Activated naive CD4-positive, alpha-beta T cell treated with anti-CD3 and anti-CD28 coated beads, Interleukin-2, amount 10 ng/mL, durations not matched to agents 7 days and 5 days (primary cell): ENCODE measurements around the gene AHCYL1.
"Not testable (repeated sequence)": the region's sequence is repeated elsewhere in the genome, so short reads cannot be mapped to it uniquely, and the experiment has no call there.

Source experiments
- CTCF ChIA-PET: fragments of 350-600 bp; sonication (Branson Sonifier 250); formaldehyde crosslinking; loops from one replicate; lab custom pipeline; 2021; ENCODE audit warnings: antibody characterized with exemption; lab: Charles Lee
- DNase-seq: peaks from one replicate; pipeline ENCODE4 v3.0.0-alpha.2; 2020
- H3K27ac Mint-ChIP-seq: one replicate; pipeline ENCODE4 v1.8.0; 2021; ENCODE audit warnings: mild to moderate bottlenecking, moderate library complexity, mixed read lengths
- H3K27me3 Mint-ChIP-seq: one replicate; pipeline ENCODE4 v1.8.0; 2021; ENCODE audit warnings: mild to moderate bottlenecking, mixed read lengths
- H3K36me3 Mint-ChIP-seq: one replicate; pipeline ENCODE4 v1.8.0; 2021; ENCODE audit warnings: mixed read lengths
- H3K4me1 Mint-ChIP-seq: one replicate; pipeline ENCODE4 v1.8.0; 2021; ENCODE audit warnings: mixed read lengths
- H3K4me3 Mint-ChIP-seq: one replicate; pipeline ENCODE4 v1.8.0; 2021; ENCODE audit warnings: mild to moderate bottlenecking, moderate library complexity, mixed read lengths
- H3K9me3 Mint-ChIP-seq: one replicate; pipeline ENCODE4 v1.8.0; 2021; ENCODE audit warnings: mixed read lengths

AHCYL1 gene

GRCh38 chr1:110012100-110012780, 27.7 kb downstream of the AHCYL1 start:
- DNase-seq: no peak
- H3K4me3 Mint-ChIP-seq: no peak overlapping the region
- H3K36me3 Mint-ChIP-seq: peaks cover 39% of the 10 kb centered on the region
- CTCF ChIA-PET: interaction anchor here (1.3 to 5.2 kb wide), 10 partner anchors 10 to 372 kb away, joined by 3 to 56 read pairs (median 6); partner anchors contain the start of gene AHCYL1
- H3K9me3 Mint-ChIP-seq: no peaks in the 10 kb centered on the region
- peak overlapping the region; percentile 43 for H3K27ac Mint-ChIP-seq
- peaks cover 3% of the 10 kb centered on the region for H3K4me1 Mint-ChIP-seq
- no peaks in the 10 kb centered on the region for H3K27me3 Mint-ChIP-seq

GRCh38 chr1:110017792-110018191, 33.2 kb downstream of the AHCYL1 start:
- CTCF ChIA-PET: interaction anchor here (2.3 kb wide), 1 partner anchor 12 kb away, joined by 7 read pairs; no protein-coding TSS in a partner anchor
- DNase-seq: no peak
- no peak overlapping the region for H3K27ac Mint-ChIP-seq
- no peaks in the 10 kb centered on the region for H3K27me3 Mint-ChIP-seq
- H3K4me3 Mint-ChIP-seq: no peak overlapping the region
- H3K4me1 Mint-ChIP-seq: no peaks in the 10 kb centered on the region
- H3K9me3 Mint-ChIP-seq: no peaks in the 10 kb centered on the region
- H3K36me3 Mint-ChIP-seq: peaks cover 61% of the 10 kb centered on the region

GRCh38 chr1:110018396-110018795, 33.8 kb downstream of the AHCYL1 start:
- Mint-ChIP-seq H3K4me1 (no peaks in the 10 kb centered on the region), H3K27me3 (no peaks in the 10 kb centered on the region), H3K9me3 (no peaks in the 10 kb centered on the region), H3K36me3 (peaks cover 59% of the 10 kb centered on the region), H3K4me3 (no peak overlapping the region), H3K27ac (no peak overlapping the region)
- no peak for DNase-seq
- CTCF ChIA-PET: interaction anchor here (1.2 to 2.6 kb wide), 3 partner anchors 12 to 72 kb away, joined by 3 to 19 read pairs (median 8); partner anchors contain the start of gene AHCYL1

GRCh38 chr1:110019770-110020169, 35.2 kb downstream of the AHCYL1 start:
- peaks cover 56% of the 10 kb centered on the region for H3K36me3 Mint-ChIP-seq
- DNase-seq: no peak

GRCh38 chr1:110021285-110021684, 36.7 kb downstream of the AHCYL1 start:
- no peaks in the 10 kb centered on the region for H3K27me3 Mint-ChIP-seq
- H3K36me3 Mint-ChIP-seq: peaks cover 46% of the 10 kb centered on the region
- no peak overlapping the region for H3K4me3 Mint-ChIP-seq
- DNase-seq: no peak
- no peaks in the 10 kb centered on the region for H3K4me1 Mint-ChIP-seq
- CTCF ChIA-PET: interaction anchor here (2.6 kb wide), 1 partner anchor 9 kb away, joined by 19 read pairs; no protein-coding TSS in a partner anchor
- no peaks in the 10 kb centered on the region for H3K9me3 Mint-ChIP-seq
- H3K27ac Mint-ChIP-seq: no peak overlapping the region

More at GRCh38 chr1:110019770-110020169, 35.2 kb downstream of the AHCYL1 start:
- Mint-ChIP-seq H3K4me1 (no peaks in the 10 kb centered on the region), H3K4me3 (no peak overlapping the region), H3K9me3 (no peaks in the 10 kb centered on the region), H3K27ac (no peak overlapping the region), H3K27me3 (no peaks in the 10 kb centered on the region)
- CTCF ChIA-PET: interaction anchor here (0.8 to 2.6 kb wide), 6 partner anchors 9 to 380 kb away, joined by 3 to 19 read pairs (median 4); partner anchors contain the start of gene AHCYL1

- H3K27ac Mint-ChIP-seq: no peak overlapping the region
- no peak overlapping the region for H3K4me3 Mint-ChIP-seq
- H3K27me3 Mint-ChIP-seq: no peaks in the 10 kb centered on the region
- H3K4me1 Mint-ChIP-seq: peaks cover 2% of the 10 kb centered on the region
- CTCF ChIA-PET: no interaction called here
- H3K9me3 Mint-ChIP-seq: no peaks in the 10 kb centered on the region
- H3K36me3 Mint-ChIP-seq: peaks cover 22% of the 10 kb centered on the region
- DNase-seq: no peak
Observed at GRCh38 chr1:110024613-110025012, 40.0 kb downstream of the AHCYL1 start.

GRCh38 chr1:110030687-110031086, 46.1 kb downstream of the AHCYL1 start:
- peak overlapping the region; percentile 89 for H3K27ac Mint-ChIP-seq
- H3K36me3 Mint-ChIP-seq, DNase-seq, H3K9me3 Mint-ChIP-seq, H3K27me3 Mint-ChIP-seq: not testable (repeated sequence)
- H3K4me3 Mint-ChIP-seq: peak overlapping the region; percentile 73
- CTCF ChIA-PET: interaction anchor here (0.9 to 3.0 kb wide), 12 partner anchors 11 to 74 kb away, joined by 3 to 19 read pairs (median 8); partner anchors contain the start of gene AHCYL1
- peaks cover 51% of the 10 kb centered on the region for H3K4me1 Mint-ChIP-seq

GRCh38 chr1:110032327-110032726, 47.8 kb downstream of the AHCYL1 start:
- H3K4me1 Mint-ChIP-seq: peaks cover 65% of the 10 kb centered on the region
- no peak overlapping the region for H3K4me3 Mint-ChIP-seq
- DNase-seq: no peak
- peak overlapping the region; percentile 6 for H3K27ac Mint-ChIP-seq
- CTCF ChIA-PET: interaction anchor here (0.7 to 1.6 kb wide), 4 partner anchors 21 to 74 kb away, joined by 3 to 9 read pairs (median 5); partner anchors contain the start of gene AHCYL1
- H3K9me3 Mint-ChIP-seq: no peaks in the 10 kb centered on the region
- peaks cover 12% of the 10 kb centered on the region for H3K36me3 Mint-ChIP-seq
- H3K27me3 Mint-ChIP-seq: no peaks in the 10 kb centered on the region

- Mint-ChIP-seq H3K9me3 (no peaks in the 10 kb centered on the region), H3K27ac (peak overlapping the region; percentile 89), H3K36me3 (peaks cover 17% of the 10 kb centered on the region), H3K4me3 (no peak overlapping the region), H3K27me3 (no peaks in the 10 kb centered on the region), H3K4me1 (peaks cover 65% of the 10 kb centered on the region)
- no peak for DNase-seq
- CTCF ChIA-PET: no interaction called here
Observed at GRCh38 chr1:110033421-110033820, 48.9 kb downstream of the AHCYL1 start.

- H3K4me1 Mint-ChIP-seq: peaks cover 65% of the 10 kb centered on the region
- H3K36me3 Mint-ChIP-seq: peaks cover 22% of the 10 kb centered on the region
- H3K27ac Mint-ChIP-seq: peak overlapping the region; percentile 89
- no peak for DNase-seq
- no peaks in the 10 kb centered on the region for H3K27me3 Mint-ChIP-seq
- no peaks in the 10 kb centered on the region for H3K9me3 Mint-ChIP-seq
- peak overlapping the region; percentile 92 for H3K4me3 Mint-ChIP-seq
- CTCF ChIA-PET: interaction anchor here (1.0 to 2.2 kb wide), 5 partner anchors 18 to 50 kb away, joined by 4 to 7 read pairs (median 6); partner anchors contain the start of gene AHCYL1
Observed at GRCh38 chr1:110034040-110034450, 49.5 kb downstream of the AHCYL1 start.

GRCh38 chr1:110034451-110035235, 50.1 kb downstream of the AHCYL1 start, which contains the start of gene STRIP1:
TSS of gene STRIP1 (plus strand) at chr1:110034624. CDS start at chr1:110034638, 14 bp downstream.
- Mint-ChIP-seq H3K36me3 (peaks cover 27% of the 10 kb centered on the region), H3K9me3 (no peaks in the 10 kb centered on the region), H3K27ac (peak within 1 kb of the TSS; percentile 89), H3K4me1 (peaks cover 63% of the 10 kb centered on the region), H3K4me3 (peak within 1 kb of the TSS; percentile 93), H3K27me3 (no peaks in the 10 kb centered on the region)
- DNase-seq: peak; percentile 96
- CTCF ChIA-PET: interaction anchor here (1.0 to 2.2 kb wide), 6 partner anchors 15 to 50 kb away, joined by 3 to 7 read pairs (median 6); partner anchors contain the start of gene AHCYL1

GRCh38 chr1:110035236-110035752, 50.7 kb downstream of the AHCYL1 start:
- Mint-ChIP-seq H3K4me3 (peak overlapping the region; percentile 93), H3K36me3 (peaks cover 29% of the 10 kb centered on the region), H3K4me1 (peaks cover 61% of the 10 kb centered on the region), H3K9me3 (no peaks in the 10 kb centered on the region), H3K27ac (peak overlapping the region; percentile 83), H3K27me3 (no peaks in the 10 kb centered on the region)
- CTCF ChIA-PET: interaction anchor here (1.0 to 2.2 kb wide), 6 partner anchors 15 to 51 kb away, joined by 3 to 7 read pairs (median 5); partner anchors contain the start of gene AHCYL1
- no peak for DNase-seq

GRCh38 chr1:110038271-110038670, 53.7 kb downstream of the AHCYL1 start:
- H3K27ac Mint-ChIP-seq: no peak overlapping the region
- CTCF ChIA-PET: interaction anchor here (0.9 to 1.5 kb wide), 2 partner anchors 9 to 22 kb away, joined by 5 to 7 read pairs; no protein-coding TSS in a partner anchor
- no peak for DNase-seq
- no peaks in the 10 kb centered on the region for H3K27me3 Mint-ChIP-seq
- peaks cover 46% of the 10 kb centered on the region for H3K36me3 Mint-ChIP-seq
- no peak overlapping the region for H3K4me3 Mint-ChIP-seq
- no peaks in the 10 kb centered on the region for H3K9me3 Mint-ChIP-seq
- H3K4me1 Mint-ChIP-seq: peaks cover 33% of the 10 kb centered on the region
